ENCODE data around the gene CACNA2D4.

Gene CACNA2D4

DNA sequence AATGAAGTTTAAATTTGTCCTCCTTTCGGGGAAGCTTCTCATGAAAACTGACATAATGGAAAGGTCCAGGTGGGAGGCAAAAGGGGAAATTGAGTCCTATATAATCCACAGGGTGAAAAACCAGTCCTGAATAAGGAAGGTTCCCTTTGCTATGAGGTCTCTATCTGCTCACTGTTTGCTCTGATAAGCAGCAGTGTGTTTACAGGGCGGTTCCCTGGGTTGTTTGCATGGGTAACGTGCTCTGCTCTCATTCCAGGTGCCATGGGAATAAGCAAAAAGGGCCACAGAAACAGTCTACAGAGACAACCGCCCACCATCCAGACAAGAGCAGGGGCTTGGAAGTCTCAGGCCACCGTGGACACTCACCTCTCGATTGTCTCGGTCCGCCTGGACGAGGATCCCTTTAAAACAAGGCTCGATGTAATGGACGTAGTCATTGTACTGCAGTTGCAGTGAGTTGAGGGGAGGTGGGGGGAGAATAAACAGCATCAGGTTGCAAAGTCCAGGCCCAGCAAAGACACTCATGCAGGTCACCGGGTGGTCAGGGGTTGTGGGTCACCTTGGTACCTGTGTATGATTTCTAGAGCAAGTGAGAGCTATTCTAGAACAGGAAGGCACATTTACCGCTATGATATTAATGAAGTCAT is 32.7 kb downstream of the CACNA2D4 start:
- no peak for DNase-seq

DNA sequence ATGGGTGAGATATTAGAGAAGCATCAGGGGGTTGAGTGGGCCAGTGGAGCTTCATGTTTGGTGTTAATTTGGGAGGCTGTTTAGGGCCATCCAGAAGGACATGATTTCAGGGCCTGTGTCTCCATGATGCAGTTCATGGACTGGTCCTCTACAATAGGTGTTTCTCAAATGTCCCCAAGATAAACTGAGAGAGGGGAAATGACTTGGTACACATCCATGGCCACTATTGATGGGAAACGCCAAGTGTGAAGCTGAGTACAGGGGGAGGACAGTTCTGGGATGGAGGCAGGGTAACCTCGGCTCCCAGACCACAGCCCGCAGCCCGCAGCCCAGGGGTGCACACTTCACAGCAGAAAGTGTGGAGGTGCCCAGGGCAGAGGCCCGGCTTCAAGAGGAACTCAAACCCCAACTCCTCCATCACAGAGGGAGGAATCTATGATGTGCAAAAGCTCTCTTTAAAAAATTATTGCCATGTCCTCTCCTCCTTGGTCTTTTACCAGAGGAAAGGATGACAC is 33.3 kb downstream of the CACNA2D4 start:
- no peak for DNase-seq

- no peak for DNase-seq
These were observed 33.8 kb downstream of the CACNA2D4 start for GRCh38 chr12:1884651-1885050.

DNA sequence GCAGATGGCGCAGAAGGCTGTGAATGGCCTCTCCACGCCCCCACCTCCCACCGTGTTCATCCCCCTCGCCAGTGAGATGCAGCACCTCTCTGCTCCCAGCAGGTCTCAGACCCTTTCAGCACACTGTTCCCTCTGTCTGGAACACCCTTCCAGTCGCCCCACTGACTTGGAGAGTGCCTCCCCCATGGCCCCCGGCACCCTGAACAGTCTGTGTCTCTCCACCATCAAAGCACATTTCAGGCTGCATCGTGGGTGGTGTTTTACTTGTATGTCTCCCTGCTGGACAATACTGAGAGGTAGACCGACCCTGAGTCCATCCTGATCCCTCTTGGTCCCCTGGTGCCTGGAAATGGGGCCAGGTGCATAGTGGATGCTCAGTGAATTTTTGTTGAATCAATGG is 34.9 kb downstream of the CACNA2D4 start:
- DNase-seq, result no peak

DNA sequence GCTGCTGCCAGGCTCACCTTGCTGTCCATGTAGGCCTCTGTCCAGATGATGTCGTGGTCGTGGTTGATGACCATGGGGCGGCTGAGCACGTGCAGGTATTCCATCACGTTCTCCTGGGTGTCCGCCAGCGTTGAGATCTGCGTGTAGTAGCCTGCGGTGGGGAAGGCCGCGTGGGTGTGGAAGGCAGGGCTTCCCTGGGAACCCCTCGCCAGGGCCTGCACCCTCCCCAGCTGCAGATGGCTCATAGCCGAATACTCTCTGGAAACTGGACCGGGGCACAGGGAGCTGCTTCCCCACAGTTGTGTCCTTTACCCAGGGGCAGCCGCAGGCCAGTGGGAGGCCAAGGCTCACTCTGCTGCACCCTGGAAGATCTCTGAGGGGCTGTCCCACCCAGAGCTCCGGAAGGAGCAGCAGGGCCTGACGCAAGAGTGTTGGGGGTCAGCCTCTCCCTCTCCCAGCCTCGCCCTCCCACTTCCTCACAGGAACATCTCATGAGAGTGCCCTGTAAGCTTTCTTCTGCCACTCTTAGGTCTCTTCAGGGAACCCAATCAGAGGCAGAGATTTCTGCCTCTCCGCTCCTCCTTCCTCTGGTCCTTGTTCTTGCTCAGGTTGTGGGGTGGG is 35.5 kb downstream of the CACNA2D4 start:
- no peak for DNase-seq

- DNase-seq, result no peak
These were observed 36.0 kb downstream of the CACNA2D4 start for GRCh38 chr12:1882405-1882804.

DNA sequence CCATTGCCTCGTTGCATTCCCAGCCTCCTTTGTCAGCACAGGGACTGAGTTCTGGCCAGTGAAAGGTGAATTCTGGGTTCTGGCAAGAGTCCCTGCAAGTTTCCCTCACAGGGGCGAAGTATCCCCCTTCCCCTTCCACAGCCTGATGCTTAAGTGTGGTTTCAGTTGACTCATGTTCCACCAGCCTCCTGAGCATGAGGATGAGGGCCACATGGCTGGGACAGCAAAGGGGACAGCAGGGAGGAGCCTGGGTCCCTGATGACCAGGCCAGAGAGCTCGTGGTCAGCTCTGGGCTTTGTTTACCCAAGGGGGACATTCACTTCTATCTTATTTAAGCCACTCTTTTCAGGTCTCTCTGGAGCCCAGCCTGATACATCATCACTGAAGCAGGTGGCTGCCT is 36.5 kb downstream of the CACNA2D4 start:
- no peak for DNase-seq

GRCh38 chr12:1881301-1881700 is 37.2 kb downstream of the CACNA2D4 start:
- DNase-seq, result no peak

- no peak for DNase-seq
These were observed 37.6 kb downstream of the CACNA2D4 start for GRCh38 chr12:1880876-1881275.

GRCh38 chr12:1880153-1880845 is 38.2 kb downstream of the CACNA2D4 start:
- DNase-seq, result no peak

- no peak for DNase-seq
These were observed 38.8 kb downstream of the CACNA2D4 start for GRCh38 chr12:1879633-1880032.

DNA sequence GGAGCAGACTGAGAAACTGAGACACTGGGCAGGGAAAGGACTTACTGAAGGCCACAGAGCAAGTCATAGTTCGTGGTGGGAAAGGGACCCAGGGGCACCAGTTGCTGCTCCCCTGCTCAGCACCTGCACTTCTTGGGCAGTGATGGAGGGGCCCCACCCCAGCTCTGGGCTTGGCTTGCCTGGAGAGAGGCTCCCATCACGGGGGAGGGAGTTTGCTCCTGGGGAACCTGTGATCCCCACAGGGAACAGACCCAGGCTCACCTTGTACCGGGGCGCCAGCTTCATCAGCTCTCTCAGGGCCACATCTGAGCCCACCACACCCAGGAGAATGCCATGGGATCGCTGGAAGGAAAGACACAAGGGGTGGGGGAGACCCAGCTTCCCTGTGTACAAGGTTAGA is 39.8 kb downstream of the CACNA2D4 start:
- no peak for DNase-seq

GRCh38 chr12:1878214-1878613 is 40.2 kb downstream of the CACNA2D4 start:
- DNase-seq, result no peak

GRCh38 chr12:1877169-1877878 is 41.1 kb downstream of the CACNA2D4 start:
- no peak for DNase-seq

- DNase-seq, result no peak
These were observed 42.4 kb downstream of the CACNA2D4 start for GRCh38 chr12:1876086-1876485.

- no peak for DNase-seq
These were observed 42.8 kb downstream of the CACNA2D4 start for GRCh38 chr12:1875608-1876007.

GRCh38 chr12:1873531-1874510 is 44.6 kb downstream of the CACNA2D4 start:
- DNase-seq, result peak; percentile 56

- no peak for DNase-seq
These were observed 46.0 kb downstream of the CACNA2D4 start for GRCh38 chr12:1872448-1872847.

GRCh38 chr12:1872001-1872400 is 46.5 kb downstream of the CACNA2D4 start:
- no peak for DNase-seq

DNA sequence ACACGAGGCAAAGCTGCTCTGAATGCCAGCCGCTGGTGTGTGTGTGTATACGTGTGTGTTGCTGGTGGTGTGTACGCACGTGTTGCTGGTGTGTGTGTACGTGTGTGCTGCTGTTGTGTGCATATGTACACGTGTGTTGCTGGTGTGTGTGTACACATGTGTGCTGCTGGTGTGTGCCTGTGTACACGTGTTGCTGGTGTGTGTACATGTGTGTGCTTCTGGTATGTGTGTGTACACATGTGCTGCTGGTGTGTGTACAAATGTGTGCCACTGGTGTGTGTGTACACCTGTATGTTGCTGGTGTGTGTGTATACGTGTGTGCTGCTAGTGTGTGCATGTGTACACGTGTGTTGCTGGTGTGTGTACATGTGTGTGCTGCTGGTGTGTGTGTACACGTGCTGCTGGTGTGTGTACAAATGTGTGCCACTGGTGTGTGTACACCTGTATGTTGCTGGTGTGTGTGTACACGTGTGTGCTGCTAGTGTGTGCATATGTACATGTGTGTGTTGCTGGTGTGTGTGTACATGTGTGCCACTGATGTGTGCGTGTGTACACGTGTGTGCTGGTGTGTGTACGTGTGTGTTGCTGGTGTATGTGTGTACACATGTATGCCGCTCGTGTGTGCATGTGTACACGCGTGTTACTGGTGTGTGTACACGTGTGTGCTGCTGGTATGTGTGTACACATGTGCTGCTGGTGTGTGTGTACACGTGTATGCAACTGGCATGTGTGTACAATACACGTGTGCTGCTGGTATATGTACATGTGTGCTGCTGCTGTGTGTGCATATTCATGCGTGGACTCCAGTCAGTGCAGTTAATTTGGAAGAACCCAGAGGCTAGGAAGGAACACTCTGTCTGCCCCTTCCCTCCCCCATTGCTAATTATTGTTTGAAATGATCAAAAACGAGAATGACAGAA is 47.2 kb downstream of the CACNA2D4 start:
- no peak for DNase-seq

- DNase-seq, result no peak
These were observed 48.4 kb downstream of the CACNA2D4 start for GRCh38 chr12:1870086-1870485.

Data from NCI-H2171 (cell line).